ENCODE data around the gene MPP4.

MPP4 gene, protein sequence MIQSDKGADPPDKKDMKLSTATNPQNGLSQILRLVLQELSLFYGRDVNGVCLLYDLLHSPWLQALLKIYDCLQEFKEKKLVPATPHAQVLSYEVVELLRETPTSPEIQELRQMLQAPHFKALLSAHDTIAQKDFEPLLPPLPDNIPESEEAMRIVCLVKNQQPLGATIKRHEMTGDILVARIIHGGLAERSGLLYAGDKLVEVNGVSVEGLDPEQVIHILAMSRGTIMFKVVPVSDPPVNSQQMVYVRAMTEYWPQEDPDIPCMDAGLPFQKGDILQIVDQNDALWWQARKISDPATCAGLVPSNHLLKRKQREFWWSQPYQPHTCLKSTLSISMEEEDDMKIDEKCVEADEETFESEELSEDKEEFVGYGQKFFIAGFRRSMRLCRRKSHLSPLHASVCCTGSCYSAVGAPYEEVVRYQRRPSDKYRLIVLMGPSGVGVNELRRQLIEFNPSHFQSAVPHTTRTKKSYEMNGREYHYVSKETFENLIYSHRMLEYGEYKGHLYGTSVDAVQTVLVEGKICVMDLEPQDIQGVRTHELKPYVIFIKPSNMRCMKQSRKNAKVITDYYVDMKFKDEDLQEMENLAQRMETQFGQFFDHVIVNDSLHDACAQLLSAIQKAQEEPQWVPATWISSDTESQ

DNA sequence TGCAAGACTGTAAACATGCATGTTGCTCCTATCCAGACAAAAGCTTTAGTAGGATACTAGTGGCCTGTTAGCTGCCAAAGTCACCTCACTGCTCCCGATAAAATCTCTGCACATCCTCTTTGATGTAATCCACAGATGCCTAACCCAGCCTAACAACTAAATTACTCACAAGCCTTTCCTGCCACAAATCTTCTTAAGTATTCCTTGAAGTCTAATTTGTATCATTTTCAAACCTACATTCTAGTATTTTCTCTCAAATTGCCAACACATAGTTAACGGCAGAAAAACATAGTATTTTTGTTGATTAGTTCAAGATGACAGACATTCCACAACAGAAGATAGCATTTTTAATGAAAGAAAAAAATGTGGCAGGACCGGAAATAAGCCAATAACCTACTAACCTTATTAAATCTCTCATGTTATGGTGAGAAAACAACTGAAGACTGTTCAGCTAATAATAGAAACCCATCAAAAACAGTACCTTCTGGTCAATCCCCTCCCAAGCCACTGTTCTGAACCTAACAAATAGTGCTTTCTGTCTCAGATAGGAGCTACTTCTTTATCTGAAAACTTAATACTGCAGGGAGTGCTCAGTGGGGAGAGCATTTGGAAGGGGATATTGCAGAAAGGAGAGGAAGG, at the start of gene MPP4:
TSS of gene MPP4 (minus strand) at position 57 of the 639 bp plus-strand sequence. CDS start 4,690 bp downstream, outside the sequence.
- DNase-seq = no peak

DNA sequence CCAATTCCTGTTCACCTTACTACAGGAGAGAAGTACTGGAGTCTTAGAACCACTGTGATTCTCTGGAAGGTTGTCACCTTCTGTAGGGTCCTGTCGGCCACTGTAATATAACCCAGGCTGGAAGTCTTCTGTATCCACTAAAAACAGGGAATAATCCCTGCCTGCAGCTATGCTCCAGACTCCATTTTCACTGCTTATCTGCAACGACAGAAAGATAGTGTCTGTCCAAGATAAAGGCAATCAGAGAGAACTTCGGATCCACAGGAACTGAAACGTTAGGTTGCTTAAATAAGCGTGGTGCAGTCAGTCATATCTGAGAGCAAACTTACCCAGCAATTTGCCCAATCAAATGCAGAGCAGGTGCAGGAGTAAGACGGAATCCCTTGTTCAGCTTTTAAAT, 48.1 kb upstream of the MPP4 start:
- no peak for DNase-seq

DNA sequence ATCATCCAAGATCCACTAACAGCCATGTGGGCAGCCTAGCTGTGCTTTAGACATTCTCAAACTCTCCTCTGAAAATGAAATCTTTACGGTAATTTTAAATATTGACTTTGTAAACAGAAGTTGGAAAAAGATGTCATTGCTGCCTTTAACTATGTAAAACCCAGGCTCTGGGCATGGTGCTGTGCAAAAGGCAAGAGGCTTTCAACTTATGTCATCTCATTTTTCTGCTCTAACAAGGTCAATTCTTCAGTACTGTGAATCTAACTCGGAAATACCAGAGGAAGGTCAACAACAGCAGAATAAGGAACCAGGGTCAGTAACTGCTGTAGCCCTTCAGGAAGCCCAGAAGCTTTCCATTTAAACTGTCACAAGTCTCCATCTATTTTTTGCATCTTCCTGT, 37.0 kb upstream of the MPP4 start:
- DNase-seq = no peak

DNA sequence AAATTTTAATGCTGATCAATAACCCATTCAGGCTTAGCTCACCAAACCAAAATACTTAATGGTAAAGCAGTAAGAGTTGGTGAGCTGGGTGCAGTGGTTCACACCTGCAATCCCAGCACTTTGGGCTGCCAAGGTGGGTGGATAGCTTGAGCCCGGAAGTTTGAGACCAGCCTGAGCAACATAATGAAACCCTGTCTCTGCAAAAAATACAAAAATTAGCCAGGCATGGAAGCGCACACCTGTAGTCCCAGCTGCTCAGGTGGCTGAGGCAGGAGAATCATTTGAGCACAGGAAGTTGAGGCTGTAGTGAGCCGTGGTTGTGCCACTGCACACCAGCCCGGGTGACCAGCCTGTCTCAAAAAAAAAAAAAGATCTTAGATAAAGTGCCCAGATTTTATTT, 35.7 kb upstream of the MPP4 start:
- no peak for DNase-seq

DNA sequence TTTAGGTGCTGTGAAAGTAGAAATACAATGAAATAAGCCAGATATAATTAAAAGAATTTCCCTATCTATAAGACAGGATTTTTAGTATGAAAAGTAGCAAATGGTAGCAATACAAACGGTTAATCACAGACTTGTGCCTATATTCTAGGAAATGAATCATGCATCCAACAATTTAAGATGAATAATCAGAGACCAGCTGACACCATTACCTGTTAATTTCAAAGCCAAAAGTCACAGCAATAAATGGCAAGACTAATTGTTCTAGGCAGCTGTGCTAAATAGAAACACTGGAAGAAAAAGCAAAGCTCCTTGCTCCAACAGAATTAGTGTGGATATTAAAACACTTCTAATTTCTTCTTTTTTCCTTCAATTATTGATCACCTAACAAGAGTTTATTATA, 35.1 kb upstream of the MPP4 start:
- no peak for DNase-seq

DNA sequence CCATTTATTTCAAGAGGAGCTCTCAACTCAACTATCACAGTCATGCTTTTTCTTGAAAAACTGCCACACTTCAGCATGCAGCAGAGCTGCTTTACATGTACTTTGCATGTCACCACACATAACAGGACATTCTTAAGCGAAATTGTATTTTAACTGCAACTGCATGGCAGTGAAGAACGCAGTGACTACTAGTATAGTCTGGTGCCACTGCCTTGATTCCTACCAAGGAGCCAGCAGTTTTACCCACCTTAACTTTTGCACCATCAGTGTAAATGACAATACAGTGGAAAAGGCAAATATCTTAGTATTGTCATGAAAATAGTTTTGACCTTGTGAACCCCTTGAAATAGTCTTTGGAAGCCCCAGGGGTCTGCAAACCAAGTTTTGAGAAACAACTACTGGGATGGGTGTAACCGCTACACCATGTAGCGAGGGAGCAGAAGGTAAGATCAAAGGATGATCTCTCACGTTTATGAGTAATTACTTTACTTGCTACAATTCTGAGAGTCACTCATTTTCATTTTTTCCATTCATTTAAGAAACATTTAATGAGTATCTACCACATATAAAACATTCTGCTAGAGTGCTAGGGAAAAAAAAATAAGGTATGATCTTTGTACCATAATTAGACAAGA, 32.3 kb upstream of the MPP4 start:
- DNase-seq = peak; percentile 60

DNA sequence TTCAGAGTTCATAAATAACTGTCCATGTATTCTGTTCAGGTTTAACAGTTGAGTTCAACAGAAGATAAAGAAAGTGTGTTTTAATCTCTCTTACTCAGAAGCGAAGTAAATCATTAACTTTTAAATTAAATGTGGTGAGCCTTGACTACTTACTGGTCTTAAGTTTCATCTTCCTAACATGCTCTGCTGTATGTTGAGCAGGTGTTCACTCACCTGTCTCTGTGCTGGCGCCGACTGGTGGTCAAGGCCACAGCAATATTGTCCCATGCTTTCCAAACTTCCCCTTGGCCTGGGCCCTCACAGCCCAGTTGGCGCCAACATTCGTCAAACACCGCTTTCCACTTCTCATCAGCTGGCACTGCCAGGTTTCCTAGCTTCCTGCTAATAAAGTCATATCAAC, 17.0 kb upstream of the MPP4 start:
- peak; percentile 54 for DNase-seq

DNA sequence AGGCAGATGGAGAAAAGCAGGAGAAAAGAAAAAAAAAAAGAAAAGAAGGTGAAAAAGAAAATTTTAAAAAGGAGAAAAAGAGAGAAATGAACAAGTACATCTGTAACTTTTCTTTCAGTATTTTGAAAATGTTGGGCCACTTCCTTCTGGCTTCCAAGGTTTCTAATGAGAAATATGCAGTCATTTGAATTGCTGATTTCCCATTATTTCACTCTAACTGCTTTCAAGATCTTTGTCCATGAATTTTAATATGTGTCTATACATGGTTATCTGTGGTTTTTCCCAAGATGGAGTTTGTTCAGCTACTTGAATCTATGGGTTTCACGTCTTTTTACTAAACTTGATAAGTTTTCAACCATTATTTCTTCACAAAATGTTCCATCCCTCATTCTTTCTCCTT, 14.3 kb upstream of the MPP4 start:
- DNase-seq = no peak

DNA sequence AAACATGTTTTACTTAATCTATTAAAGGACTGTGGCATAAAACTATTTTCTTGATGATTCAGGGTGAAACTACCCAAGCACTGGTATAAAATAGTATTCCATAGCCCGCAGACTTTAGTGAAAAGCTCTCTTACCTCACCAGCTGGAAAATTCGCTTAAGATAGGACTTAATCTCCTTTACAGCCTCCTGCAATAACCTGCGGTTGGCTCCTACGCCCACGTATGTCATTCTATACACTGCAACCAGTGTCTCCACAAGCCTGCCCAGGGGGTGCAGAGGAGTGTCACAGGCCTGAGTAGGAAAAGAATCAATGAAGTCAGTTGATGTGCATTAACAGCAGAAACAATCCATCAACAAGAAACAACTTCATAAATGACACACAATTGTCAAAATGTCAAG, 11.3 kb upstream of the MPP4 start:
- DNase-seq = no peak

DNA sequence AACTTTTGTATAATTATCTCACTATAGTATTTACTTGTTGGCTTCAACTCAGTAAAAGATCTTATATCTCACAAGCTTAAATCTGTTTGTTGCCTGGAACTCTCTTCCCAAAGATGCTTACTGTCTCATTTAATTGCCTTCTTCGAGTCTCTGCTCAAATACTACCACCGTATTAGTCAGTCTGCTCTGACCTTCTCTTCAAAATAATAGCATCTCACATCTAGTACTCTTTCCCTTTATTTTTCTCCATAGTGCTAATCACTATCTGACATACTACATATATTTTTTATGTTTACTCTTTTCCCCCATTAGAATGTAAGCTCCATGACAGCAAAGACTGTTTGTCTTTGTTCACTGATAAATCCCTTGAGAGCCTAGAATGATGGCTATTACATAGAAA, 10.6 kb upstream of the MPP4 start:
- no peak for DNase-seq

DNA sequence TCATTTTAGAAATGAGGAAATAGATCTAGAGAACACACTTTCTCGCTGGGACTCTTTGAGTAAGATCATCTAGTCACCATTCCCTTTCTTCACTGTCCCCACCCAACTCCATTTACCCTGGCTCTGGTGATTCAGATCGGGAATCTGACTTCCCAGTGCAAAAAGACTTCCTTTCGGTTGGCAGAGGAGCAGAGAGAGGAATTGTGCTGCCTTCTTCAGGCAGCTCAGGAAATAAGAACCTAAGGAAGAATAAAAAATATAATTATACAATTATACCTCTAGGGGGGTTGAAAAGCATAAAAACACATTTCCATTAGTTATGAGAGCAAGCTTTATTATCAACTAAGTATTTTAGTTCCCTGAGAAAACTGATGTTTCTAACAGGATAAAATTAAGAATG, 9.3 kb upstream of the MPP4 start:
- no peak for DNase-seq

DNA sequence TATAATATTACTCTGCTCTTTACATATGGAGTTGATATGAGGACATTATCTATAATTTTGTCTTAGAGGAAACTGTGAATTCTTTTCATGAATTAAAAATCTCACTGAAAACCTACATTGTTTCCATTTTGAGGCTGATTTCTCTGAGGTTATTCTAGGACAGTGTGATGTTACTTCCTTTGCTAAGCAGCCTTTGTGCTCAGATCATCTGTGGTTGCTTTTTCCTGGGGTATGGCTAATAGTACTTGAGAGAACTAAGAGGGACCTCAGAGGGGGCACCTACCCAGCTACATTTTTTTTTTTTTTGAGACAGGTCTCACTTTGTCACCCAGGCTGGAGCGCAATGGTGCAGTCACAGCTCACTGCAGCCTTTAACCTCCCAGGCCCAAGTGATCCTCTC, 8.7 kb upstream of the MPP4 start:
- no peak for DNase-seq

DNA sequence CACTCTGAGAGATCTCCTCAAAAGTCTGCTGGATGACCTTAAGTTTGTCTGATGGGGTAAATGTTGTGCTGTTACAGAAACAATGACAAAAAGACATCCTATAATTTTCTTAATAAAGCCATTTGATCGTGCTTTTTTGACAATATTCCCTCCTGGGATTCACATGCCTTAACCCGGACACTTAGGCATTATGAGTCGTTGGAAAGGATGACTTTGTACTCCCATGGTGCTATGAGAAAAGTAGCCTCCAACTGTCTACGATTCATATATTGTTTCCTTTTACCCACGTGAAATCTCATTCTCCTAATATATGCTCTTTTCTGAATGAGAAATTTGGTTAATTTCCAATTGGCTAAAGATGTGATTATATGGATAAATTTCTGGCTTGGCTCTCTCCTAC, 6.1 kb upstream of the MPP4 start:
- no peak for DNase-seq

DNA sequence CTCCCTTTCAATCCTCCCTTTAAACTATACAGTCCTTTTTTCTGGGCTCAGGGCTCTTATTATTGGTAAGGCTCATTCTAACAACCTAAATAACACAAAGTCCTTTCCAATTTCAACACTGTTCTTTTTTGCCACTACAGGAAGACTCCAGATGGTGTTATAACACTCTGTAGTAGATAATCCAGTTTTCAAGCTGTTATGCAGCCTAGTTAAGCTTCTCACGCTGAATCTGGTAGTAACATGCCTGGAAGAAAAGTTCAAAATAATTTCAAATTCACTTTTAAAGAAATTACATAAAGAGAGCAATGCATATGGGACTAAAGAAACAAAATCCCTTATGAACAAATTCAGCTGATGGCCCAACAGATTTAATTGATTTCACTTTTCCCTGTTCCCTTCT, 3.2 kb upstream of the MPP4 start:
- DNase-seq = no peak

DNA sequence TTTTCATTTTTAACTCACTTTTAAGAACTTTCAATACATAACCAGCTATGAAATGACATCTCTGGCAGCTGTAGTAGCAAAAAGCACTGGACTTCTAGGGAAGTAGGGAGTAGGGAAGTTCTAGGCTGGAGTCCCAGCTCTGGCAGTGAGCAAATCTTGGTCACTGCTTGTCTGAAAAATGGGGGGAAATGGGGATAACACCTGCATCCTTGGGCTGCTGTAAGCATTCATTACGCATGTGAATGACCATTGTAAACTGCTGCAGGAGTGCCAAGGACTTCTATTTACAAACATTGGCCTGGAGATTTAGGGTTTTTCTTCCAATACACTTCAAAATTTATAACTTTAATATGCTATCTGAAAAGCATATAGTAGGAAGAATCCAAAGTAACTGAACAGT, 972 bp upstream of the MPP4 start:
- no peak for DNase-seq

DNA sequence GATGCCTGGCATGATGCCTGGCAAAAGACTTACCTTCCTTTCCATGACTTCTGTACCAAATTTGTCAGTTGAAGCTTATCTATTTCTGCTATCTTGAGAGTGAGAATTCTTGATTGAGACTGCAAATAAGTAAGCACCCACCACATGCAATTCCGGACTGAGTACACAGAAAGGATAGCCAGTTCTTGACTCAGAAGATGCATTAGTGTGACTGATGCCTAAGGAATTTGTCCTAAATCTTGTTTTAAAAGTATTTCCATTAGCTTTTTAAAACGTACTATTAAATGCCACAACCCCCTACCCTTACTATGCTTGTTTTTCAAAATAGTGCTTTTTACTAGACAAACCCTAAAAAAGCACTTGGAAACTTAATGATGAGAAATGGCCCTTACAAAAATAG, 545 bp downstream of the MPP4 start:
- no peak for DNase-seq

DNA sequence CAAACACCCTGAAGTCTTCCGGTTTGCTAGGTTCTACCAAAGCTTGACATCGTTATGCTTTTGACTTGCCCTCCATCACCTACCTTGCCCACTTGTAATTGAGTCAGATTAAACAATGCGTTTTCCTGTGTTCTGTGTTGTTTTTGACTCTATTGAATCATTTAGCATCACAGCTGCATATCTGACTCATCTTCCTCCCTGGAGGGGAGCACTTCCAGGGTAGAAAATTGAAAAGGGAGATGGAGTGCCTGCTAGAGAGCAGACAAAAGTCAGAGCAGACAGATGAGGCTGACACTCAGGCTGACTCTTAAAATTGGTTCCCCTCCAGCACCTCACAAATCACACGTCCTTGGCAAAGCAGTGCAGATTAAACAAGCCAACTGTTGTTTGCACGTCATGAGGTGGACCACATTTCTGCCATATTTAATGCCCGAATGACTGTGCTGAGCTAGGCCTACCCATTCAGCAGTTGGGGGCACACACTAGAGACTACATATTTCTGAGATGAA, 2.2 kb downstream of the MPP4 start:
- DNase-seq = no peak

DNA sequence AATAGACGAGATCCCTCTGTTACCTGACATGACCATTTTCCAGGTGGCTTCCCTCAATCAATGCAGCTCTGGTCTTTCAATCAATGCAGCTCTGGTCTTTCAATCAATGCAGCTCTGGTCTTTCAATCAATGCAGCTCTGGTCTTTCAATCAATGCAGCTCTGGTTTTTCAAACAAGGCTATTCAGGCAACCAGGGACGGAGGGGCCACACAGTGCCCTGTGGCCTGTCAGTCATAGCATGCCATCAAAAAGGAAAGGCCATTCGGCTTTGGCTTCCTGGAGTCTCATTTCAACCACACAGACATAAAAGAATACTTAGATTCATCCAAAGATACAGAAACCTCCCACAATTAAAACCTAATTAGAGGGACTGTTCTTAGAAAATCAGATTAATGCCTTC, 13.3 kb downstream of the MPP4 start:
- DNase-seq = no peak

DNA sequence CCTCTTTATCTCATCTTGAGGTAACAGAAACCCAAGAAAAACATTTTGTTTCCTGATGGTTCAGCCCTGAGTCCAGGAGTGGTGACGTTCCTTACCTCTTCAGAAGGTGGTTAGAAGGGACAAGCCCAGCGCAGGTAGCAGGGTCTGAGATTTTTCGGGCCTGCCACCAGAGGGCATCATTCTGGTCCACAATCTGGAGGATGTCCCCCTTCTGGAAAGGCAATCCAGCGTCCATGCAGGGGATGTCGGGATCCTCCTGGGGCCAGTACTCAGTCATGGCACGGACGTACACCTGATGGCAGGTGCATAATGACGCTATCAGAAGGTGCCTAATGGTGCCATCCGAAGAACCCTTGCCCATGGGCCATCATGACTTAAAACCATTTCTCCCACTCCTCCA, 17.7 kb downstream of the MPP4 start:
- DNase-seq = no peak

DNA sequence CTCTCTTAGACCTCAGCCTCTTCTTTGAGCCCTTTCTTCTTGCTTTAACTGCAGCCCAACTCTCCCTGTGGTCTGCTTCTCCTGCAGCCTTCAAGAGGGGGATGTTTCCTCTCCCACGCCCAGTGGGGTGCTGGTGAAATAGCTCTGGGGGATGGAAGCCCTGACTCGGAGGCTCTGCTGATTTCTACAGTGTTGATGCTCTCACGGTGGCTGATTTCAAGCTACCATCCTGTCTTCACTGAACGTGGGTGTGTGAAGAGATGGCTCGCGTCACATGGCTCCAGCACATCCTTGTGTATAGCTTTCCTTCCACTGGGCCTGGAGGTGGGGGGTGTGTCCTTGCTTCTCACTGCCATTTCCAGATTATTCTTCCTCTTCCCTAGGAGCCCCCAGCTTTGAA, 20.0 kb downstream of the MPP4 start:
- DNase-seq = no peak

DNA sequence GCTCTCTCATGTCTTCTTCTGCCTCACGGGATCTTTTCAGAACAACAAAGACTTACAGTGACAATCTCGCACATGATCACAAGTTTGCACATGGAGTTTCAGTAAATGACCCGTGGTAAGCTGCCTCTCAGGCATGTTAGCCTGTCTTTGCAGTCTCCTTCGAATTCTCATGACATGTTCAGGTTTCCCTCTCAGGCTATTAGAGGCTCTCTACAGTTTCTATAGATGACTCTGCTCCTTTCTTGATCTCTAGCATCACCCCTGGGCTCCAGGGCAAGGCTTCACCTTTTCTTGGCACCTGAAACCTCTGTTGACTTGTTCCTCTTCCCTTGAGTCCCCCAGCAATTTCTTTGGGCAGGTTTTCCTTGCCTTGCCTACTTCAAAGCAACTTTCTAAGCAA, 23.0 kb downstream of the MPP4 start:
- no peak for DNase-seq

DNA sequence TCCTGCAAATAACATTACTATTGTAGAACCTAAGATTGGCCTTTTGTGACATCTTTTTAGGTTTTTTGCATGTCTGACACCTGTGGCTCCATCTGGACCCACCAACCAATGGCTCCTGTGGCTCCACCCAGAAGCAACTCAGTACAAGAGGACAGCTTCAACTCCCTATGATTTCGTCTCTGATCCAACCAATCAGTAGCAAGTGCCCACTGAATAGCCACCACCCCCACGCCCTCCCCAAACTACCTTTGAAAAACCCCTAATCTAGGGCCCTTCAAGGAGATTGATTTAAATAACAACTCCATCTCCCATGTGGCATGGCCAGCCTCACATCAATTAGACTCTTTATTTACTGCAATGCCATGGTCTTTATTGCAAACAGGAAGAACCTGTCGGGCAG, 23.6 kb downstream of the MPP4 start:
- no peak for DNase-seq

DNA sequence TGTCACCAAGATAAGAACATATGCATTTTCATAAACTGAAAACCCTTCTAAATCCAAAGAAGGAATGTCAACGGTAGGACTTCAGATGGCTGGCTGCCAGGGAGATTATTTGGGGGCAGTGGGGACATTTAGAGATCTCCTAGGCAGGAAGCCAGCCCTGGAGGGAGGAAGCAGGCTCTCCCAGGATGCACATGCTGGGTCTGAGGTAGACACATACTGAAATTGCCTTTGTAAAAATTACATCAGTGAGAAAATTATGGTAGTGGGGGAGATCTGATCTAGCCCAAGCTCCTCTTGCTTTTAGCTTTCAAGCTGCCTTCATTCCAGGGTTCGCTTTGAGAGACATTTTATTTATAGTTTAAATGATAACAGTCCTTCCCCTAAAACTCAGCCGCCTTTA, 24.1 kb downstream of the MPP4 start:
- no peak for DNase-seq

DNA sequence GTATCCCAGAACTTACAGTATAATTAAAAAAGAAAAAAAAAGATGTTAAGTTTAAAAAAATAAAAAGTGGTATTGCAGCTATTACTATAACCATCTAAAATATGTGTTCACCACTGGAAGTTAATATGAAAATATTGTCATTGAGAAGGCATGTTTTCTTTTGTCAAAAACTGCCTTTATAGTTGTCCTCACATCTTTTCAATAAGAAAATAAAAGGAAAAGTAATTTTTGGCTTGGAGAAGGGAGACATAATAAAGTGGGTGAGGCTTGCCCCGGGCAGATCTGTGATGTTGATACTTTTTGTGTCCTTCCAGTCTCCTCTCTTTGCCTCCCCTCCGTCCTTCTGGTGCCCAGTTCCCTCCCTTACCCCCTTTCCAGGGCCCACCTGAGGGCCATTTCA, 24.9 kb downstream of the MPP4 start:
- DNase-seq = no peak

Data from NCI-H526 treated with DMSO at 0.1 percent for 48 hours (cell line).